Osteoblast (primary cell): Measurements from ENCODE around the gene IFITM5. TPM values are rescaled to one million over a fixed set of nuclear protein-coding genes. Genes with fewer than 3 reads are reported as not detected.

Source experiments
- DNase-seq: peaks from one replicate; pipeline ENCODE4 v3.0.0; 2011; ENCODE audit warnings: low spot score, mixed read lengths; ENCODE audit not compliant: insufficient read length; ENCODE audit errors: missing footprints
- H2AFZ ChIP-seq: 2 replicates; pipeline ENCODE4 v1.6.0; 2011; ENCODE audit warnings: mild to moderate bottlenecking, low read length
- H3K27ac ChIP-seq: 2 replicates; pipeline ENCODE4 v1.5.1; 2011; ENCODE audit warnings: mild to moderate bottlenecking, low read depth, low read length, moderate library complexity
- H3K27me3 ChIP-seq: 2 replicates; pipeline ENCODE4 v1.6.0; 2012; ENCODE audit warnings: mild to moderate bottlenecking, control low read depth, inconsistent platforms, low read length, moderate library complexity; ENCODE audit not compliant: insufficient read depth
- H3K36me3 ChIP-seq: 2 replicates; pipeline ENCODE4 v1.5.1; 2011; ENCODE audit warnings: mild to moderate bottlenecking, low read length, control low read depth, moderate library complexity; ENCODE audit not compliant: insufficient read depth
- H3K4me1 ChIP-seq: 2 replicates; pipeline ENCODE4 v1.5.1; 2011; ENCODE audit warnings: mild to moderate bottlenecking, low read length, control low read depth, moderate library complexity; ENCODE audit not compliant: insufficient read depth
- H3K4me2 ChIP-seq: 2 replicates; pipeline ENCODE4 v1.6.0; 2011; ENCODE audit warnings: mild to moderate bottlenecking, low read length; ENCODE audit not compliant: insufficient read depth
- H3K4me3 ChIP-seq: fragments of 200-600 bp; sonication (generic); 3 replicates; pipeline ENCODE4 v1.5.1; 2012; ENCODE audit warnings: mild to moderate bottlenecking, low read length, inconsistent platforms; ENCODE audit not compliant: insufficient read depth
- H3K79me2 ChIP-seq: 2 replicates; pipeline ENCODE4 v1.6.0; 2012; ENCODE audit warnings: mild to moderate bottlenecking, low read length, control low read depth, inconsistent platforms; ENCODE audit not compliant: insufficient read depth
- H3K9me3 ChIP-seq: 2 replicates; pipeline ENCODE4 v1.5.1; 2011; ENCODE audit warnings: low read depth, low read length, control low read depth
- H4K20me1 ChIP-seq: 2 replicates; pipeline ENCODE4 v1.6.0; 2012; ENCODE audit warnings: mild to moderate bottlenecking, low read length, control low read depth; ENCODE audit not compliant: insufficient read depth
- total RNA-seq: library from RNA; depleted of rRNA; stranded (reverse); fragments of >200 nt; gene quantifications from 2 replicates; pipeline ENCODE4 v1.2.3, GENCODE V29; 2012
- TF ChIP-seq, protein P1 (sequence below): IDR thresholded peaks from 2 replicates; pipeline ENCODE4 v1.5.1; 2011; ENCODE audit warnings: mild to moderate bottlenecking, low read depth, low read length, moderate library complexity; ENCODE audit errors: extremely low read depth

IFITM5 gene
- total RNA-seq, 1 donor = not detected

- TF ChIP-seq, protein P1, sequence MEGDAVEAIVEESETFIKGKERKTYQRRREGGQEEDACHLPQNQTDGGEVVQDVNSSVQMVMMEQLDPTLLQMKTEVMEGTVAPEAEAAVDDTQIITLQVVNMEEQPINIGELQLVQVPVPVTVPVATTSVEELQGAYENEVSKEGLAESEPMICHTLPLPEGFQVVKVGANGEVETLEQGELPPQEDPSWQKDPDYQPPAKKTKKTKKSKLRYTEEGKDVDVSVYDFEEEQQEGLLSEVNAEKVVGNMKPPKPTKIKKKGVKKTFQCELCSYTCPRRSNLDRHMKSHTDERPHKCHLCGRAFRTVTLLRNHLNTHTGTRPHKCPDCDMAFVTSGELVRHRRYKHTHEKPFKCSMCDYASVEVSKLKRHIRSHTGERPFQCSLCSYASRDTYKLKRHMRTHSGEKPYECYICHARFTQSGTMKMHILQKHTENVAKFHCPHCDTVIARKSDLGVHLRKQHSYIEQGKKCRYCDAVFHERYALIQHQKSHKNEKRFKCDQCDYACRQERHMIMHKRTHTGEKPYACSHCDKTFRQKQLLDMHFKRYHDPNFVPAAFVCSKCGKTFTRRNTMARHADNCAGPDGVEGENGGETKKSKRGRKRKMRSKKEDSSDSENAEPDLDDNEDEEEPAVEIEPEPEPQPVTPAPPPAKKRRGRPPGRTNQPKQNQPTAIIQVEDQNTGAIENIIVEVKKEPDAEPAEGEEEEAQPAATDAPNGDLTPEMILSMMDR = no peak
- no peaks in the 10 kb centered on the region for H4K20me1 ChIP-seq
- H3K27ac ChIP-seq = no peak overlapping the region
- no peaks in the 10 kb centered on the region for H3K36me3 ChIP-seq
- no peak overlapping the region for H2AFZ ChIP-seq
- no peak overlapping the region for H3K4me2 ChIP-seq
- peak; percentile 89 for DNase-seq
- H3K4me1 ChIP-seq = peaks cover 4% of the 10 kb centered on the region
- H3K4me3 ChIP-seq = no peak overlapping the region
- H3K79me2 ChIP-seq = no peaks in the 10 kb centered on the region
- peaks cover 14% of the 10 kb centered on the region for H3K27me3 ChIP-seq
- no peaks in the 10 kb centered on the region for H3K9me3 ChIP-seq
Observed at GRCh38 chr11:291281-292210, 7.8 kb downstream of the IFITM5 start.

GRCh38 chr11:290621-291231 is 8.6 kb downstream of the IFITM5 start:
- Histone ChIP-seq H3K4me3 (no peak overlapping the region), H4K20me1 (no peaks in the 10 kb centered on the region), H3K9me3 (no peaks in the 10 kb centered on the region), H3K4me2 (no peak overlapping the region), H3K27me3 (peaks cover 14% of the 10 kb centered on the region), H3K79me2 (no peaks in the 10 kb centered on the region), H3K36me3 (no peaks in the 10 kb centered on the region), H3K27ac (no peak overlapping the region), H3K4me1 (peaks cover 4% of the 10 kb centered on the region), H2AFZ (no peak overlapping the region)
- peak; percentile 83 for DNase-seq
- TF ChIP-seq, protein P1 = no peak

GRCh38 chr11:289712-290620 is 9.4 kb downstream of the IFITM5 start:
- no peaks in the 10 kb centered on the region for H3K9me3 ChIP-seq
- H3K27ac ChIP-seq = no peak overlapping the region
- TF ChIP-seq, protein P1 = no peak
- H4K20me1 ChIP-seq = no peaks in the 10 kb centered on the region
- H3K4me3 ChIP-seq = no peak overlapping the region
- no peaks in the 10 kb centered on the region for H3K36me3 ChIP-seq
- no peak overlapping the region for H2AFZ ChIP-seq
- DNase-seq = peak; percentile 92
- H3K4me2 ChIP-seq = peak overlapping the region; percentile 65
- H3K27me3 ChIP-seq = peaks cover 14% of the 10 kb centered on the region
- H3K4me1 ChIP-seq = peaks cover 4% of the 10 kb centered on the region
- no peaks in the 10 kb centered on the region for H3K79me2 ChIP-seq
